RCC 7860 (cell line): ENCODE measurements around the gene TNPO1.
"Not testable (repeated sequence)": the region's sequence is repeated elsewhere in the genome, so short reads cannot be mapped to it uniquely, and the experiment has no call there.

Source experiments
- DNase-seq: peaks from one replicate; pipeline ENCODE4 v3.0.0-alpha.2; 2015; ENCODE audit warnings: low spot score
- FAIRE-seq: peaks from 2 replicates; lab custom pipeline; 2012; peaks lifted over from hg19 to GRCh38; lab: Jason Lieb, UNC

TNPO1 gene

GRCh38 chr5:72816284-72817075 lies at the start of gene TNPO1:
TSS of gene TNPO1 (plus strand) at chr5:72816661. CDS start at chr5:72816738, 77 bp downstream.
- DNase-seq (peak; percentile 70), FAIRE-seq (no peak)

DNA sequence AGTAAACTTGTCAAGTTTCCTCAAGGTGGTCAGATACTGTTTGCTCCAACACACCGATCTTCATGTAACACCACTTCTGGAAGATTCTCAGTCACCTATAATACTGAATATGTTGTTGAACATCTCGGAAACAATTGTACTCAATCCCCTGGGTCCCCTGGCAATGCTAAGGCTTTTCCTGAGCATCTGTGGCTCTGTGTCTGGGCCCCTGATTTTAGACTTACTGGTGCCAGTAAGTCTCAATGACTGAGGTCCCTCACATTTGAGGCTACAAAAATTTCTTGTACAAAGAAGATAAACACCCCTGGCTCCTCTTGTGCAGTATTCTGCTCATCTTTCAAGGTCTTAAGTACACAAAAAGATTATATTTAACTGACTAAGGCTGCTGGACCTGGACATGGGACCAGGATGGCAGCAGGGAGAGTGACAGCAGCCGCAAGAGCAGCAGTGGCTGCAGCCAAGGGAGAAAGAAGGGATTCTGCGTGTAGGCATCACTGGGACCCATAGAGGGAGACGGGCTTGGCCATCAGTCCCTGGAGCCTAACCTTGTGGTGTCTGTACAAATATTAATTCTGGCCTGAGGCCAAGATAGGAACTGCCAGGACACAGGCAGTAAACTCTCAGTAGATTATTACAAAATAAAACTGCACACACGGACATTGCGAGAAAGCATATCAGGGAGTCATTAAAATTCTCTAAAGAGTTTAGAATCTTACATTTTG lies 49.0 kb upstream of the TNPO1 start:
- DNase-seq (no peak), FAIRE-seq (no peak)

- FAIRE-seq, result no peak
Observed at GRCh38 chr5:72770266-72770665, 46.2 kb upstream of the TNPO1 start.

DNA sequence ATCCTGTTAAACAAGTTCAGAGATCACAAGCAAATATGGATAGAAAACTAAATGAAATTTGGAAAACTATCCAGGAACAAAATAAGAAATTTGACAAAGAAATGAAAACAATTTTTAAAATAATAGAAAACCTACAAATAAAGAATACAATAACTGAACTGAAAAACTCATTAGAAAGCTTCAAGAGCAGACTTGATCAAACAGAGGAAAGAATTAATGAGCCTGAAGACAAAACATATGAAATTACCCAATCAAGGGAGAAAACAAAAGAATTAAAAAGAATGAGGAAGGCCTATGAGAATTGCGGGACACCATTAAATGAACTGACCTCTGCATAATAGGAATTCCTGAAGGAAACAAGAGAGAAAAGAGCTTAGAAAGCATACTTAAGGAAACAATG lies 39.8 kb upstream of the TNPO1 start:
- FAIRE-seq (no peak), DNase-seq (no peak)

More at GRCh38 chr5:72770266-72770665, 46.2 kb upstream of the TNPO1 start:
- DNase-seq, result no peak

GRCh38 chr5:72779520-72779919 lies 36.9 kb upstream of the TNPO1 start:
- FAIRE-seq, result no peak
- no peak for DNase-seq

DNA sequence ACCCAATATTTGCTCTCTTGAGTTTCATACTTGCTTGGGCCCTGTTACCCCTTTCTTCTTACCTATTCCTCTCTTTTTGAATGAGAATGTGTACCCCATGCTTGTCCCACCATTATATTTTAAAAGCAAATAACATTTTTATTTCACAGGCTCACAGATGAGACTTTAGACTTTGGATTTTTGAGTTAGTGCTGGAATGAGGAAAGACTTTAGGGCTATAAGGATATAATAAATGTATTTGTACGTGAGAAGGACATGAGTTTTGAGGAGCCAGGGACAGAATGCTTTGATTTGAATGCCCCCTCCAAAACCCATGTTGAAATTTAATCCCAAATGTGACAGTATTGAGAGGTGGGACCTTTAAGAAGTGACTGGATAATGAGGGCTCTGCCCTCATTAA lies 33.1 kb upstream of the TNPO1 start:
- no peak for FAIRE-seq
- no peak for DNase-seq

GRCh38 chr5:72784129-72784528 lies 32.3 kb upstream of the TNPO1 start:
- DNase-seq, result no peak
- no peak for FAIRE-seq

DNA sequence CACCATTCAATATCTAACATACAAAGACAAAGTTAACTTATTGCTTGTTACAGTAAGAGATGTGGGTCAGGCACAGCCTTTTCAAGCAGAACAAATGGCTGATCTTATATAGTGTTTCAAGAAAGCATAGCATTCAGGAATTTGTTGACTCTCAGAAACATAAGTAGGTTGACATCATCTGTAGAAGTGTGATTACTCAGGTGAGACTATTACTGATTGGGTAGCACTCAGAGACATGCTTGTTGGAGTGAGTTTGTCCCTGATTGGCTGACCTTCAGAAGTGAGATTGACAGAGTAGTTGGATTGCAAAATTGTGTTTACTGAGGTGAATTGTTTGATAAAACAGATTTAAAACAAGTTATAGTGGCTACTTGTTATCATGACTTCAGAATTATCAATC lies 30.7 kb upstream of the TNPO1 start:
- no peak for DNase-seq
- no peak for FAIRE-seq

DNA sequence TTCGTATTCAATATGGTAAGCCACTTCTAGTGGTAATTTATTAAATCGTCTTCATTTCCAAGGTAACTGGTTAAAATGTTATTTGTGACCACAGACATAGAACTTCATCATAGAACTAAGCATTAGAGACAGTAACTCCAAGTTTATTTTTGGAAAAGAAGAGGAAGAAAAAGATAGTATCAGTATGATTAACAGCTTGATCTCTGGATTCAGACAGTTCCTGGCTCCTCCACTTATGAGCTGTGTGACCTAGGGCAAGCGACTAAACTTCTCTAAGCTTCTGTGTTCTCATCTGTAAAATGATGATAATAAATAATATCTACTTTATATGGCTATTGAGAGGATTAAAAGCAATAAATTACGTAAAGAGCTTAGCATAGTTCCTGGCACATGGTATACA lies 29.8 kb upstream of the TNPO1 start:
- FAIRE-seq (no peak), DNase-seq (no peak)

GRCh38 chr5:72788866-72789505 lies 27.5 kb upstream of the TNPO1 start:
- FAIRE-seq, result peak; percentile 47

DNA sequence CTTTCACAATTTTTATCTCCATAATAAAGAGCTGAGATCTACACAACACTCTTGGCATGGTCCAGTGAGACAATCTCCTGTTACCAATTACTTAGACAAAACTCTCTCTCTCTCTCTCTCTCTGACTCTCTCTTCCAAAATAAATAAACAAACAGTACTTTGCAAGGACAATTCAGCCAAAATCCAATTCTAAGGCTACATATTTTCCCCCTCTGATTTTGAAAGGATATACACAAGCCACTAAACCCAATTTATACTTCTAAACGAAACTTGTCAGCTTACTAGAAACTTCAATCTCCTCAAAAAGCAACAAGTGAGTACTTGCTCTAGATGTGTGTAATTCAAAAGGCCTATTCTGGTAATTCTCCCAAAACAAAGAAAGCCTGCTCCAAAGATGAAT lies 26.3 kb upstream of the TNPO1 start:
- DNase-seq (no peak), FAIRE-seq (no peak)

More at GRCh38 chr5:72788866-72789505, 27.5 kb upstream of the TNPO1 start:
- DNase-seq, result peak; percentile 5

GRCh38 chr5:72792662-72793061 lies 23.8 kb upstream of the TNPO1 start:
- DNase-seq, FAIRE-seq: not testable (repeated sequence)

DNA sequence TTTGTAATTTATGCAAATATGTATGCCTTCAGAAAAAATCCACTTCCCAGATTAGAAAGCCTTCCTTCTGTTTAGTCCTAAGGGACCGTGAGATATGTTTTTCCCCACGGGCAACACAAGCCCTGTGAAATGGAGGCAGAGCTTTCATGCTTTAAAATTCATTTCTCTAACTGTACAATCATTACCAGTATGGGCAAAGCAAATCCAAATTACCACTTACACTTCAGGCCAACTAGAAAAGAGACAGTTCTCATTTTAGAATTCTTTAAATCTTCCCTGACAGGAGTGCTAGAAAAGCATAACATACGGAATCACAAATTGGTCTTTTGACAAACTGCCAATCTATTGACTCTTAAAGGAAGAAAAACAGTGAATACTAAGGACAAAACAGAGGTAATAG lies 20.5 kb upstream of the TNPO1 start:
- no peak for DNase-seq
- FAIRE-seq, result no peak

DNA sequence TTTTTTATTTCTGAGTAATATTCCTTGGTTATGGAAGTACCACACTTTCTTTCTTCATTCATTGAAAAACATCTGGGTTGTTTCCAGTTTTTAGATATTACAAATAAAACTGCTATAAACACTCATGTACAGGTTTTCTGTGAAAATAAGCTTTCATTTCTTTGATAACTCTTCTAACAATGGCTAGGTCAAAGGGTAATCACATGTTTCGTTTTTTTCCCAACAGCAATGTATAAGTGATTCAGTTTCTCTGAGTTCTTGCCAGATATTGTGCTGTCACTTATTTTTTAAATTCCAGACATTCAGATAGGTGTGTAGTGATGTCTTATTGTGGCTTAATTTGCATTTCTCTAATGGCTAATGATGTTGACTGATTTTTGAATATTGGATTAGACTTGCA lies 16.7 kb upstream of the TNPO1 start:
- FAIRE-seq, result no peak
- no peak for DNase-seq

- not testable (repeated sequence) for DNase-seq, FAIRE-seq
Observed at GRCh38 chr5:72808637-72809036, 7.8 kb upstream of the TNPO1 start.

GRCh38 chr5:72811849-72812248 lies 4.6 kb upstream of the TNPO1 start:
- DNase-seq (no peak), FAIRE-seq (no peak)

DNA sequence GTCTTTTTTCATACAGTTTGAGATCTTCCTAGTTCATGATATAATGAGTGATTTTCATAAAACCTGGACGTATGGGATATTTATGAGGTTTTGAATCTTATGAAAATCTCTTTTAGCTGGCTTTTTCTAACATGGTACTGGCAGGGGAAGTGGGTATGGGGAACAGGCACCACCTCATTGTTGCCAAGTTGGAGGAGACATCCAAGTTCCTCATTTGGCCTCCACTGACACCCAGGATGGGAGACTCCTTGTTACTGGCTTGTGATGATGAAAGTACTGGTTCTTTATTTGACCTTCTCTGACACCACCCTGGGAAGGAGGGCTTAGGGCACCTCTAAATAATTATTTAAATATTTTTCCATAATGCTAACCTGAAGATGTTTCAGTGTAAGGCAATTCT lies 4.0 kb upstream of the TNPO1 start:
- DNase-seq (no peak), FAIRE-seq (no peak)

DNA sequence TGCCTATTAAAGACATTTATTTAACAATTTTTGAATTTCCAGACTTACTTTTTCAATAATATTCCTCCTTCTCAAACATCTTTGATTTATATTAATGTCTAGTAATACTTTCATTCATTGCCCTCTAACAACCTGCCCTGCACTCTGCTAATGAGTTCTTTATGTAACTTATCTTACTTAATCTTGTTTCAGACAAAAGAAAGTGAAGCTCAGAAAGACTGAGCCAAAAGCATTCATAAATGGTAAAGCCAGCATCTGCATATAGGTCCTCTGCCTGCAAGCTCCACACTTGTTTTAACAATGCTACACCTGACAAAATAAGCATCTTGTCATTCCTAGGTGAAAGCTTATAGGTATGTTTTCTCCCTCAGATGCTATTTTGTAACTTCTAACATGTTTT lies 2.4 kb upstream of the TNPO1 start:
- no peak for FAIRE-seq

DNA sequence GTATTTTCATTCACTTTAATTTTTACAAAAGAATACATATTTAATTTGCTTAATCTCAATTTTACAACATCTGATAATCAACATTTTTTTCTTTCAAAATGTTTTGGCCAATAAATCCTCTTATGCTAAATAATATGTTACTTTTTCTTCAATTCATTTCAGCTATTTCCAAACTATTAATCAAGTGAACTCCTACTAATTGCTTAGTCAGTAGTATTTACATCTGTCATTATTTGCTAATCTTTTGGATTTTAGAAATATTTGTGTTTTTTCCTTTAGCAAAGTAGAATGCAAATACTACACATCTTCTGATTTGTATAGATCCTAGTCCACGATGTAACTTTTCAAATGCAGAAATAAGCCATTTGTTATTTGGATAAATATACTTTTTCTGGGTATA lies 1.6 kb upstream of the TNPO1 start:
- FAIRE-seq (no peak), DNase-seq (no peak)

More for the DNA sequence above, 2.4 kb upstream of the TNPO1 start:
- no peak for DNase-seq

DNA sequence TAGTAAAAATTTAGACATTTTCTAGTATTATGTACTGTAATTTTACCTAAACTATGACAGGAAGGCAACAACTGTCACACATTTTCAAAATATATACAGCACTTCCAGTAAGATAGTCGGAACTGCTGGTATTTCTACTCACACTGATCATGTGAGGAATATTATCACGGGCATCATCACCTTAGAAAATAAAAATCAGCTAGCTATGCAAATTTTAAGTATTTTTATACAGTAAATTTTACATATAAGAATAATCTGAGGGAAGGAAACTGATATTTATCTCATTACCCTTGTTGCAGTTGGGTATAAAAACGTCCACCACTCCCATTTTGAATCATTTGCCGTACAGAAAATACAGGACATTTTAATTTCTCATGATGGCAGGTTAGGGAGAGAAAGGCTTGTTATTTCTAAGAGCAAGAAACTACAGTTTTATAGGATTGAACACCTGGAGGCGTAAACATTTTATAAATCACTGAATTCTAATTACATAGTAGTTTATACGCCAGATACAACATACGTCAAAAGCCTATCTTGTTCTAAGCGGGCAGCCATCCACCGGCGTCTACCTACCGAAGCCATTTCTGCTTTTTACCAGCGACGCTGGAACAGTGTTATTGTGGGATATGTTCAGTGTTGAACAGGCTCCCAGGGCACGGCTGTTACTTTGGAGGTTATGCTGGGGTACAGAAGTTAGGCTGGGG lies 729 bp upstream of the TNPO1 start:
- no peak for FAIRE-seq

DNA sequence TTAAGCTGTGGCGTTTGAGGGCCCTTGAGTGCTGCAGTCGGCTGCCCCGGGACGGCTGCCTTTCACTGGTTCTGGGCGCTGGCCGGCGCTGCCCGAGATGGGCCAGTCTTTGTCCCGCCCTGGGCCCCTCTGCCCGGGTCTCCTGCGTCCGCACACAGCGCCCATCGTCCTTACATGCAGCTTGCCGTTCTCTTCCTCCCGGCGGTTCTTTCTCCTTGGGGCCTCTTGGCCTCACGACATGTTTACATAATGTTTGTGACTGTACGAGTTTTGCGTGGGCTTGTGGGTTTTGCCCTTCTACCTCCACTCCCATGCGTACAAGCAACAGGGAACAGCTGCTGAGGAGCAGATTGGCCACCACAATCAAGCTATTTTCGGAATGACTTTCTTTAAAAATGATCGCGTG lies 618 bp downstream of the TNPO1 start:
- FAIRE-seq, result no peak

More for the DNA sequence above, 729 bp upstream of the TNPO1 start:
- no peak for DNase-seq

More for the DNA sequence above, 618 bp downstream of the TNPO1 start:
- DNase-seq, result peak; percentile 7
